ENCODE data around the gene ZNF407.

Gene ZNF407

DNA sequence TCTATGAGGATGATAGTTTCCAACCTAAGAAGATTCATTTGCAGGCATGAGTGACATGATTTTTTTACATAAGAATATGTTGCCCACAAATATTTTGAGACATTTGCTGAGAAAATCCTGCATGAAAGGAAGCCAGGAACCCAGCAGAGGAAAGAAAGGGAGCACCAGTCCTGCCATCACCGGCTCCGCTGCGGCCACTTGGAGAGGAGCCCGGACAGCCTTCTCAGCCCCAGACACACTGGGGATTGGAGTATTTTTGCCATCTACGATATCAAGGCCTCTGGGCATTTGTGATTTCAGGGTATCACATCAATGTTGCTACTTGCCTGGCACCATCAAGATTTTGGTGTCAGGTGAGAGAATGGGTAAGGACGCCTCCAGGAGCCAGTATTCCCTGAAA lies 383.0 kb downstream of the ZNF407 start:
- DNase-seq: no peak

- DNase-seq: no peak
Measured at GRCh38 chr18:74981476-74981875, 383.8 kb downstream of the ZNF407 start.

- DNase-seq: no peak
Measured at GRCh38 chr18:74982946-74983635, 385.4 kb downstream of the ZNF407 start.

DNA sequence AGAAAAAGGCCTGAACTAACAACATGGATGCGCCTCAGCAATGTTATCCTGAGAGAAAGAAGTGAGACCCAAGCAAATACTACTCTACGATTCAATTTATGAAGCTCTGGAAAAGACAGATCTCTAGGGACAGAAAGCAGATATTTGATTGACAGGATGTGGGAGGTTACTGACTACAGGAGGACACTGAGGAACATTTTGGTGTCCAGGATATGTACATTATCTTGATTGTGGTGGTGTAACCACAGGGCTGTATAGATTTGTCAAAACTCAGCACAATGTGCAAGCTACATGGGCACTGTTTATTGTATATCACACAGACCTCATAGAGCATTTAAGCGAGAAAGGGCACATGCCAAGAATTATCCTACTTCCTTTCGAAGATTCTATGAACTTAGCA lies 391.5 kb downstream of the ZNF407 start:
- no peak for DNase-seq

DNA sequence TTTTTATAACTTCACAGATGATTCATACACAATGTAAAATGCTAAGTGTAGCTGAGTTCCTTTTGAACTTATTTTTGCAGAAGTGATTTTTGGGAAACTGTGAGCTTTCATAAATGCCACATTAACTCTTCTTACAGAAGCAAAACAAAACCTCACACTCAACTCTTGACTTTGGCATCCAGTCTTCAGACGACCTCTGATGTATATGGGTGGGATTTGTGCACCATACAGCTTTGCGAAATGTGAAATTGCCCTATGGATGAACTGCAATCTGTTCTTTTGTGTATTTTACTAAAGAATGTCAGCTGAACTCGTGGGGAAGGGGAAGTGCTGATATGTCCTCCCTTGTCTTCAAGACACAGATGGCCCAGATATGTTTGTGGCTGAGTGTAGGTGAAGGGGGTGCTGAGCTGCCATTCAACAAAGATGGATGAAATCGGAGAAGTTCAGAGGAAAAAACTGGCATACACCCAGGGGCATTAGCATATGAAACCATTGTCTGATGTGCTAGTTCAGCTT lies 393.0 kb downstream of the ZNF407 start:
- DNase-seq: peak; percentile 91

- no peak for DNase-seq
Measured at GRCh38 chr18:74994502-74995418, 397.1 kb downstream of the ZNF407 start.

GRCh38 chr18:74995419-74995736 lies 397.7 kb downstream of the ZNF407 start:
- no peak for DNase-seq

DNA sequence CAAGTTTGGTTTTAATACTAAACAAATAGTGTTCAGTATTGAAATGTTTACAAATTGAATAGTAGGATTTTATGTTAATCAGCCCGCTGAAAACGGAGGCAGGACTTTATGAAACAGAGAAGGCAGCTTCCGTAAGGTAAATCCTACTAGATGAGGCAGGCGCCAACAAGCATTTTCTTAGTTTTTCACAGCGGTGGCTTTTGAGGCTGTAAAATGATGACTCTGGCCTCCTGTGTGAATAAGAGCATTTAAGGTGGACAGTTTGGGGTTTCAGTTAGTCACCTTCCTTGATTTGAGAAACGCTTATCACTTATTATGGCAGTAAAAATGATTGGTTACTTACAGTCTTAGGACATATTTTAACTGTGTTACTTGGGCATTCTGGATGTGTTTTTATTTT lies 398.4 kb downstream of the ZNF407 start:
- DNase-seq: no peak

- DNase-seq: peak; percentile 42
Measured at GRCh38 chr18:74996996-74997395, 399.3 kb downstream of the ZNF407 start.

DNA sequence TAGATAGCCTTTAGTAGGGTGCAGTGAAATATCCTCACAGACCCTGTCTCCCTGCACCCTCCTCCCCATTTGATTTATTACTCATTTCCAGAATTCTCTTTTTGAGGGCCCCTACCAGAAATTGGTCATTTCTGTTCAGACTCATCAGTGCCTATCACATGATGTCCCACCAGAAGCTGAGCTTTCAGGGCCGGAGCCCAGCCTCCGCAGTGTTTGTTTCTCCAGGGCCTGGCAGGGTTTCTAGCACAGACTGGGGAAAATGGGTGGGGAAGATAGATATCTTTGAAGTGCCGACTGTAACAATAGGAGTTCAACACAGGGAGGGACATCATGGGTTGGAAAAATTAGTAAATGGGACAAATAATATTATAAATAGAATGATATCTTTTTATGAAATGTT lies 403.2 kb downstream of the ZNF407 start:
- DNase-seq: no peak

- no peak for DNase-seq
Measured at GRCh38 chr18:75003039-75003438, 405.4 kb downstream of the ZNF407 start.

DNA sequence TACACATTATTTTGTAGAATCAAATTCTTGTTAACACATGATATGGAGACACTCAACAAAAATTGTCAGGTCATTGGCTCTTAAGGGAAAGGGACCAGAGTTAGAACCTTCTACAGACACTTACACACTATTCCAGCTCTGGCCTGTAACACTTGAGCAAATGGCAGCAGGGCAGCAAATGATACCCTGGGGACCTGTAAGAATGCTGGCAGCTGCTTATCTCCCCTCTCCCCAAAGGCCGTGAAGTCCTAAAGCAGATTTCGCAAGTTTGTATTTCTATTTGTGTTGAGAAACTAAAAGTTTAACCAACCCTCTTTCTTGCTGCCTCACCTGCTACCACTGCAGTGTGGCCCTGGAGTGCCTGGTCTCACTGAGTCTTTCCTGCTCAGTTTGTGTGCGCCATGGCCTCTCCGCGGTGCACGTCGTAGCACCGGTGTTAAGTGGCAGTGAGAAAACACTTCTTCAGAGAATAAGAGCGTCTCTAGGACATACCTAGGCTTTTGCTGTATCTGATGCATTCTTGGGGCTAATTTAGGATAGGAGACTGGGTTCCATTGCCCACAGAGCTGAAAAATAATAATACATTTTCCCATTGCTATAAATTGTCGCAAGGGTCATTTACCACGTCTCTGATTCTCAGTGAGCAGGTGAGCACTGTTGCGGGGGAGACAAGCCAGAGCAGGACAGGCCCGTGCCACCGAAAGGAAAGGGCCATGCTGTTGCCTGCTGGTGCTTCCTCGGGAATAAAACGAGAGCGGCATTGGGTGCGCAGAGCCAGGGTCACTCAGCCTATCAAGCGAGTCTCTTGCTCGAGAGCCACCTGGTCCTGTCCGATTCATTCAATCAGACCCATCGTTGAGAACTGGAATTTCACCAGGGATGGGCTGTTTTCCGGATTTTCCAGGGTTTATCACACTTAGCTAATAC lies 406.4 kb downstream of the ZNF407 start:
- peak; percentile 32 for DNase-seq

- no peak for DNase-seq
Measured at GRCh38 chr18:75005626-75006025, 408.0 kb downstream of the ZNF407 start.

- DNase-seq: no peak
Measured at GRCh38 chr18:75008186-75008585, 410.5 kb downstream of the ZNF407 start.

DNA sequence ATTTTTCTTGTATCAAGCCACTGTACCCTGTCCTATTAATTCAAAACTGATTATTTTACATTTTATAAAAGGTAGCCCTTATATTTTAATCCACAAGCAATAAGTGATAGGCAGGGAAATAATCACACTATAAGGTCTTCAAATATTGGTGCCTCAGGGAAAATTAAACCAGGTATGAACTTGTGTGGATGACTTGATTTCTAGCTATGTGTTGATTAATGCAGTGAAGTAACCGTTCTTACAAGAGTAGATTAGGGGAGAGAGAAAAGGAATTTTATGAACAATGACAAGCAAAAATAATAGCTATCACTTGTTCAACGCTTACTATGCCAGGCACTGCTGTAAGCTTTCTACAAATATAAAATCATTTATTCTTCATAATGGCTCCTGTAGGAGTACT lies 411.6 kb downstream of the ZNF407 start:
- DNase-seq: no peak

- DNase-seq: no peak
Measured at GRCh38 chr18:75009878-75010277, 412.2 kb downstream of the ZNF407 start.

GRCh38 chr18:75010278-75010677 lies 412.6 kb downstream of the ZNF407 start:
- peak; percentile 10 for DNase-seq

DNA sequence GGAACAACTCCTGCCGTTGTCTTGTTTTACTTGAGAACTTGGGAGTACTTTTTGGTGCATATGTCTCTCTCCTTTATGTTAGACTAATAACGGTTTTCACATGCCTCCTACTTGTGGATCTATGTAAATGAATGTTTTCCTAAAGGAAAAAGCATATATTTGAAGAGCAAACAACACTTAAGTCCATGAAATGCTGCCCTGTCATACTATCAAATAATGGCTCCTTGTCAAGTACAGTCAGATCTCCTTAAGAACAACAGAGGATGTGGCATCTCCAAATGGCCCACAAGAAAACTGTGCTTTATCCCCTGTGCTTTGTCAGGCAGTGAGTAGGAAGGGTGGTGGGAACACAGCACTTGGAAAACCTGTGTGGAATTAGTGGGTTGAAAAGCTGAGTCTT lies 413.0 kb downstream of the ZNF407 start:
- no peak for DNase-seq

GRCh38 chr18:75016025-75016717 lies 418.5 kb downstream of the ZNF407 start:
- no peak for DNase-seq

- DNase-seq: no peak
Measured at GRCh38 chr18:75023473-75023872, 425.8 kb downstream of the ZNF407 start.

DNA sequence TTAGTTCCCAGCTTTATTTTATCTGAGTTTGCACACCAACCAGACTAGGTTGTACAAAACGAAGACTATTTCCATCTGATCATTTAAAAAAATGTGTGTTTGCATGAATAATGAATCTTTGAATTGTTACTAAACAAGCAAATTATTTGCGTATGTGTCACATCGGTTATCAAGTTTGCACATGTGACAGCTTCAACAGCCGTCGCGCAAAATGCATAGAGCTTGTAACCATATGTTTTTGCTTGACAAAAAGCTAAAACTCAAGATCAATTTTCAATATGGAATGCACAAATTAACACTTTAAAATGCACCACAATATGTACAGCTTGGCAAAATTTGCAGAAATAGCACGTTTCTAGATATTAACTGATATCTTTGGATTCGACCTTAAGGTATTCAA lies 427.2 kb downstream of the ZNF407 start:
- no peak for DNase-seq

DNA sequence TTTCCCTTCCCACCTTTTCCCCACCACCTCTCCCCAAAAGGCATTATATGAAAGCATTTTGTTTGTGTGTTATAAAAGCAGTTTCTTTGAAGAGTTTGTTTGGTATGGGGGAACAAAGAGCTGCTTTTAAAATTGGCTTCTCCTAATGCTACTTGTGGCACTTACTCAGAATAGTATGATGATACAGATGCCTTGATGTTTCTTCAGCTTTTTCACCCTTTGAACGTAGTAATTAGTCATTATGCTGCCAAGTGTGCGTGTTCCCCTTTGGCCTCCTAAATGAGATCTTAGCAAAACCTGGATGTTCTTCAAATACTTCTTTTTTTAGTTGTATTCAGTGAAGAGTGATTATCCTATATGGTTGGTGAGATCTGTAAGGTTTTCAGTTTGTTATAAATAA lies 427.9 kb downstream of the ZNF407 start:
- DNase-seq: no peak

- DNase-seq: no peak
Measured at GRCh38 chr18:75029481-75029880, 431.8 kb downstream of the ZNF407 start.

All from NCI-H2171 treated with DMSO at 0.1 percent for 48 hours (cell line).